Endometrial microvascular endothelial cells (primary cell): ENCODE results near the gene NCOA1. TPM values are rescaled to one million over a fixed set of nuclear protein-coding genes. Genes with fewer than 3 reads are reported as not detected.

ENCODE experiments used
- in situ Hi-C: cut with HindIII; loops from 2 replicates; pipeline ENCODE4 v1.10.0; 2017; ENCODE audit warnings: low sequenced_read_pairs, low pct_unique_long_range_greater_than_20kb; ENCODE audit errors: inconsistent ontology term
- total RNA-seq: library from RNA; depleted of rRNA; stranded (reverse); fragments of >200 nt; gene quantifications from one replicate; pipeline ENCODE4 v1.2.3, GENCODE V29; 2015; ENCODE audit errors: inconsistent ontology term

The NCOA1 gene
- total RNA-seq, 1 donor from 2014 or later: 5.3 TPM

- in situ Hi-C loops: no loop called here
These were observed 5.9 kb downstream of the NCOA1 start for GRCh38 chr2:24496959-24497358.

GRCh38 chr2:24497685-24498084 is 6.6 kb downstream of the NCOA1 start:
- in situ Hi-C loops: no loop called here

GRCh38 chr2:24498121-24498520 is 7.1 kb downstream of the NCOA1 start:
- in situ Hi-C loops: no loop called here

GRCh38 chr2:24501813-24502212 is 10.8 kb downstream of the NCOA1 start:
- in situ Hi-C loops: no loop called here

- in situ Hi-C loops: no loop called here
These were observed 14.7 kb downstream of the NCOA1 start for GRCh38 chr2:24505534-24506275.

GRCh38 chr2:24507549-24507948 is 16.5 kb downstream of the NCOA1 start:
- in situ Hi-C loops: no loop called here

- in situ Hi-C loops: no loop called here
These were observed 17.8 kb downstream of the NCOA1 start for GRCh38 chr2:24508878-24509277.

GRCh38 chr2:24509425-24509824 is 18.4 kb downstream of the NCOA1 start:
- in situ Hi-C loops: no loop called here

- in situ Hi-C loops: no loop called here
These were observed 18.8 kb downstream of the NCOA1 start for GRCh38 chr2:24509840-24510239.

- in situ Hi-C loops: no loop called here
These were observed 19.7 kb downstream of the NCOA1 start for GRCh38 chr2:24510771-24511170.

GRCh38 chr2:24511198-24511597 is 20.1 kb downstream of the NCOA1 start:
- in situ Hi-C loops: no loop called here

GRCh38 chr2:24511894-24512293 is 20.8 kb downstream of the NCOA1 start:
- in situ Hi-C loops: no loop called here

- in situ Hi-C loops: no loop called here
These were observed 21.4 kb downstream of the NCOA1 start for GRCh38 chr2:24512404-24512803.

GRCh38 chr2:24512831-24513230 is 21.8 kb downstream of the NCOA1 start:
- in situ Hi-C loops: no loop called here

GRCh38 chr2:24513281-24514071 is 22.4 kb downstream of the NCOA1 start:
- in situ Hi-C loops: no loop called here

GRCh38 chr2:24514820-24515219 is 23.8 kb downstream of the NCOA1 start:
- in situ Hi-C loops: no loop called here

GRCh38 chr2:24515335-24515734 is 24.3 kb downstream of the NCOA1 start:
- in situ Hi-C loops: no loop called here

- in situ Hi-C loops: no loop called here
These were observed 24.8 kb downstream of the NCOA1 start for GRCh38 chr2:24515831-24516230.

GRCh38 chr2:24517247-24517646 is 26.2 kb downstream of the NCOA1 start:
- in situ Hi-C loops: no loop called here

GRCh38 chr2:24520175-24520574 is 29.1 kb downstream of the NCOA1 start:
- in situ Hi-C loops: no loop called here
